Activated T-cell treated with anti-CD3 and anti-CD28 coated beads, Interleukin-2, amount 50 U/mL, for 4 hours (primary cell): ENCODE measurements around the gene AFMID. TPM values are rescaled to one million over a fixed set of nuclear protein-coding genes. Genes with fewer than 3 reads are reported as not detected.

Experiments used
- ATAC-seq, 2 donors: fragments of 200-7000 bp; cut with Tn5 transposase; one replicate each; pipeline ENCODE4 v1.10.0; 2021
- DNase-seq: peaks from one replicate; pipeline ENCODE4 v3.0.0-alpha.2; 2020
- H3K27me3 Mint-ChIP-seq: one replicate; pipeline ENCODE4 v1.8.0; 2021; ENCODE audit warnings: low read depth, mixed read lengths
- H3K36me3 Mint-ChIP-seq: one replicate; pipeline ENCODE4 v1.8.0; 2022; ENCODE audit warnings: mixed read lengths; ENCODE audit not compliant: insufficient read depth
- H3K4me1 Mint-ChIP-seq: one replicate; pipeline ENCODE4 v1.8.0; 2021; ENCODE audit warnings: low read depth, mixed read lengths
- H3K4me3 Mint-ChIP-seq: one replicate; pipeline ENCODE4 v1.8.0; 2021; ENCODE audit warnings: mild to moderate bottlenecking, moderate library complexity, mixed read lengths
- H3K9me3 Mint-ChIP-seq: one replicate; pipeline ENCODE4 v1.8.0; 2021; ENCODE audit warnings: mixed read lengths
- total RNA-seq, 3 donors: library from RNA; stranded (reverse); gene quantifications; one replicate each; pipeline ENCODE4 v1.2.1, GENCODE V29; 2021

AFMID gene
- total RNA-seq, 3 donors from 2014 or later = 15.8 to 16.9 (median 16.1) TPM

- Mint-ChIP-seq H3K36me3 (no peaks in the 10 kb centered on the region), H3K9me3 (no peaks in the 10 kb centered on the region), H3K4me3 (peak overlapping the region; percentile 78), H3K4me1 (peaks cover 2% of the 10 kb centered on the region), H3K27me3 (no peaks in the 10 kb centered on the region)
- DNase-seq (no peak), ATAC-seq (no peak)
Measured at GRCh38 chr17:78214706-78215061, 27.5 kb downstream of the AFMID start.

- Mint-ChIP-seq H3K4me3 (no peak overlapping the region), H3K36me3 (no peaks in the 10 kb centered on the region), H3K9me3 (no peaks in the 10 kb centered on the region), H3K4me1 (peaks cover 6% of the 10 kb centered on the region), H3K27me3 (no peaks in the 10 kb centered on the region)
- DNase-seq = no peak
- no peak for ATAC-seq
Measured at GRCh38 chr17:78219396-78220150, 32.4 kb downstream of the AFMID start.

- Mint-ChIP-seq H3K9me3 (no peaks in the 10 kb centered on the region), H3K36me3 (no peaks in the 10 kb centered on the region), H3K27me3 (peaks cover 2% of the 10 kb centered on the region), H3K4me1 (peaks cover 8% of the 10 kb centered on the region), H3K4me3 (no peak overlapping the region)
- DNase-seq (no peak), ATAC-seq (no peak)
Measured at GRCh38 chr17:78223061-78223460, 35.9 kb downstream of the AFMID start.

DNA sequence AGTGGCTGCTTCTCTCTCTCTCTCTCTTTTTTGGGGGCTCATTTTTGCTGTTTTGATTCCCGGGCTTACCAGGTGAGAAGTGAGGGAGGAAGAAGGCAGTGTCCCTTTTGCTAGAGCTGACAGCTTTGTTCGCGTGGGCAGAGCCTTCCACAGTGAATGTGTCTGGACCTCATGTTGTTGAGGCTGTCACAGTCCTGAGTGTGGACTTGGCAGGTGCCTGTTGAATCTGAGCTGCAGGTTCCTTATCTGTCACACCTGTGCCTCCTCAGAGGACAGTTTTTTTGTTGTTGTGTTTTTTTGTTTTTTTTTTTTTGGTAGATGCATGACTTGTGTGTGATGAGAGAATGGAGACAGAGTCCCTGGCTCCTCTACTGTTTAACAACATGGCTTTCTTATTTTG, 36.6 kb downstream of the AFMID start:
- Mint-ChIP-seq H3K4me3 (no peak overlapping the region), H3K4me1 (peaks cover 8% of the 10 kb centered on the region), H3K27me3 (peaks cover 2% of the 10 kb centered on the region), H3K36me3 (no peaks in the 10 kb centered on the region), H3K9me3 (no peaks in the 10 kb centered on the region)
- ATAC-seq = no peak
- DNase-seq = no peak

DNA sequence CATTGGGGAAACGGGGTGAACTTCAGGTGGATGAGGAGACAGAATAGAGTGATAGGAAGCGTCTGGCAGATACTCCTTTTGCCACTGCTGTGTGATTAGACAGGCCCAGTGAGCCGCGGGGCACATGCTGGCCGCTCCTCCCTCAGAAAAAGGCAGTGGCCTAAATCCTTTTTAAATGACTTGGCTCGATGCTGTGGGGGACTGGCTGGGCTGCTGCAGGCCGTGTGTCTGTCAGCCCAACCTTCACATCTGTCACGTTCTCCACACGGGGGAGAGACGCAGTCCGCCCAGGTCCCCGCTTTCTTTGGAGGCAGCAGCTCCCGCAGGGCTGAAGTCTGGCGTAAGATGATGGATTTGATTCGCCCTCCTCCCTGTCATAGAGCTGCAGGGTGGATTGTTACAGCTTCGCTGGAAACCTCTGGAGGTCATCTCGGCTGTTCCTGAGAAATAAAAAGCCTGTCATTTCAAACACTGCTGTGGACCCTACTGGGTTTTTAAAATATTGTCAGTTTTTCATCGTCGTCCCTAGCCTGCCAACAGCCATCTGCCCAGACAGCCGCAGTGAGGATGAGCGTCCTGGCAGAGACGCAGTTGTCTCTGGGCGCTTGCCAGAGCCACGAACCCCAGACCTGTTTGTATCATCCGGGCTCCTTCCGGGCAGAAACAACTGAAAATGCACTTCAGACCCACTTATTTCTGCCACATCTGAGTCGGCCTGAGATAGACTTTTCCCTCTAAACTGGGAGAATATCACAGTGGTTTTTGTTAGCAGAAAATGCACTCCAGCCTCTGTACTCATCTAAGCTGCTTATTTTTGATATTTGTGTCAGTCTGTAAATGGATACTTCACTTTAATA, 37.3 kb downstream of the AFMID start:
- Mint-ChIP-seq H3K27me3 (peaks cover 5% of the 10 kb centered on the region), H3K9me3 (no peaks in the 10 kb centered on the region), H3K4me1 (peaks cover 8% of the 10 kb centered on the region), H3K36me3 (no peaks in the 10 kb centered on the region), H3K4me3 (no peak overlapping the region)
- DNase-seq = no peak
- no peak for ATAC-seq

DNA sequence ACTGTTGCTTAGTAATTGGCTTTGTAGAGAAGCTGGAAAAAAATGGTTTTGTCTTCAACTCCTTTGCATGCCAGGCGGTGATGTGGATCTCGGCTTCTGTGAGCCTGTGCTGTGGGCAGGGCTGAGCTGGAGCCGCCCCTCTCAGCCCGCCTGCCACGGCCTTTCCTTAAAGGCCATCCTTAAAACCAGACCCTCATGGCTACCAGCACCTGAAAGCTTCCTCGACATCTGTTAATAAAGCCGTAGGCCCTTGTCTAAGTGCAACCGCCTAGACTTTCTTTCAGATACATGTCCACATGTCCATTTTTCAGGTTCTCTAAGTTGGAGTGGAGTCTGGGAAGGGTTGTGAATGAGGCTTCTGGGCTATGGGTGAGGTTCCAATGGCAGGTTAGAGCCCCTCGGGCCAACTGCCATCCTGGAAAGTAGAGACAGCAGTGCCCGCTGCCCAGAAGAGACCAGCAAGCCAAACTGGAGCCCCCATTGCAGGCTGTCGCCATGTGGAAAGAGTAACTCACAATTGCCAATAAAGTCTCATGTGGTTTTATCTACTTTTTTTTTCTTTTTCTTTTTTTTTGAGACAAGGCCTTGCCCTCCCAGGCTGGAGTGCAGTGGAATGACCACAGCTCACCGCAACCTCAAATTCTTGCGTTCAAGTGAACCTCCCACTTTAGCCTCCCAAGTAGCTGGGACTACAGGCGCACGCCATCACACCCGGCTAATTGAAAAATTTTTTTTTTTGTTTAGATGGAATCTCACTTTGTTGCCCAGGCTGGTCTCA, 38.1 kb downstream of the AFMID start:
- DNase-seq (no peak), ATAC-seq (no peak)
- peaks cover 5% of the 10 kb centered on the region for H3K27me3 Mint-ChIP-seq
- H3K4me1 Mint-ChIP-seq = peaks cover 8% of the 10 kb centered on the region
- H3K9me3 Mint-ChIP-seq = no peaks in the 10 kb centered on the region
- H3K36me3 Mint-ChIP-seq = no peaks in the 10 kb centered on the region
- H3K4me3 Mint-ChIP-seq = no peak overlapping the region

GRCh38 chr17:78226055-78226758, 39.0 kb downstream of the AFMID start:
- H3K27me3 Mint-ChIP-seq = peaks cover 13% of the 10 kb centered on the region
- no peaks in the 10 kb centered on the region for H3K36me3 Mint-ChIP-seq
- peaks cover 8% of the 10 kb centered on the region for H3K4me1 Mint-ChIP-seq
- H3K9me3 Mint-ChIP-seq = no peaks in the 10 kb centered on the region
- no peak for DNase-seq
- no peak for ATAC-seq
- H3K4me3 Mint-ChIP-seq = no peak overlapping the region

- no peaks in the 10 kb centered on the region for H3K9me3 Mint-ChIP-seq
- H3K4me1 Mint-ChIP-seq = peaks cover 8% of the 10 kb centered on the region
- peaks cover 17% of the 10 kb centered on the region for H3K27me3 Mint-ChIP-seq
- no peak overlapping the region for H3K4me3 Mint-ChIP-seq
- ATAC-seq (peak; percentile 35 to 37), DNase-seq (no peak)
- no peaks in the 10 kb centered on the region for H3K36me3 Mint-ChIP-seq
Measured at GRCh38 chr17:78226759-78227454, 39.7 kb downstream of the AFMID start.

- DNase-seq (no peak), ATAC-seq (no peak)
- no peak overlapping the region for H3K4me3 Mint-ChIP-seq
- H3K36me3 Mint-ChIP-seq = no peaks in the 10 kb centered on the region
- peaks cover 22% of the 10 kb centered on the region for H3K27me3 Mint-ChIP-seq
- H3K4me1 Mint-ChIP-seq = peaks cover 13% of the 10 kb centered on the region
- H3K9me3 Mint-ChIP-seq = no peaks in the 10 kb centered on the region
Measured at GRCh38 chr17:78227455-78227916, 40.3 kb downstream of the AFMID start.

DNA sequence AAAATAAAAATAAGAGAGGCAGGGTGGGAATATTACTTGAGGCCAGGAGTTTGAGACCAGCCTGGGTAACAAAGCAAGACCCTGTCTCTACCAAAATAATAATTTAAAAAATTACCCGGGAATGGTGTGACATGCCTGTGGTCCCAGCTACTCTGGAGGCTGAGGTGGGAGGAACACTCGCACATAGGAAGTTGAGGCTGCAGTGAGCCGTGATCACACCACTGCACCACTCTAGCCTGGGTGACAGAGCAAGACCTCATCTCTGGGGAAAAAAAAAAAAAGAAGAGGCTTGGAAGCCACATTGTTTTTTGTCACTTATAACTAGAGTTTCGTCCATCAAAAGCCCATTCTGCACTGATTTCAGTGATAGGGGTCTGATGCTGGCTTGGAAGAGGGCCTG, 41.0 kb downstream of the AFMID start:
- no peaks in the 10 kb centered on the region for H3K36me3 Mint-ChIP-seq
- H3K4me1 Mint-ChIP-seq = peaks cover 10% of the 10 kb centered on the region
- no peaks in the 10 kb centered on the region for H3K9me3 Mint-ChIP-seq
- H3K4me3 Mint-ChIP-seq = no peak overlapping the region
- no peak for DNase-seq
- ATAC-seq = no peak
- peaks cover 28% of the 10 kb centered on the region for H3K27me3 Mint-ChIP-seq

DNA sequence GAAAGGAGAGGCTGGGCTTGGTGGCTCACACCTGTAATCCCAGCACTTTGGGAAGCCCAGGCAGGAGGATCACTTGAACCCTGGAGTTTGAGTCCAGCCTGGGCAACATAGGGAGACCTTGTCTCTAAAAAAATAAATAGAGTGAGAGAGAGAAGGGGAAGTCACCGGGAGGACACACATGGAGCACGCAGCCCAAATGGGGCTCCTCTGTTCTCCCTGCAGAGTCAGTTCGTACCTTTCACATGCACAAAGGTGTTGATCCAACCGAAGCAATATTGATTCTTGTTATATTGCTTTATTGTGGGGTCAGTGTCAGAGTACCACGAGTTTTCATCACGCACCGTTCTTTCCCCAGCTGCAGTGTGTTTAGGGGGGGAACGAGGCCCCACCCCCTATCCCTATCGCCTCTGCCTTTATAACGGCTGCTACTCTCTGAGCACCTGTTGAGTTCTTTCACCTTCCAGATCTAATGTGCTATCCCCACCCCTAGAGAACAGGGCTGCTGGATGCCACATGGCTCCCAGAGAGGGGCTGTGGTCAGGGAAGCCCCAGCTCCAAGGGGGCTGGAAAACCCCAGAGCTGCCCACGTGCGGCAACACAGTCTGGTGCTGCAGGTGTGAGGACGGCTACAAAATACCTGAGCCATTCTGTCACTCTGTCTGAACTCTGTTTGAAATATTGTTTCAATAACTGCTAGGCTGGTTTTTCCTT, 43.2 kb downstream of the AFMID start:
- Mint-ChIP-seq H3K4me1 (peaks cover 8% of the 10 kb centered on the region), H3K27me3 (peaks cover 28% of the 10 kb centered on the region), H3K4me3 (no peak overlapping the region), H3K9me3 (no peaks in the 10 kb centered on the region), H3K36me3 (no peaks in the 10 kb centered on the region)
- ATAC-seq (no peak), DNase-seq (no peak)

DNA sequence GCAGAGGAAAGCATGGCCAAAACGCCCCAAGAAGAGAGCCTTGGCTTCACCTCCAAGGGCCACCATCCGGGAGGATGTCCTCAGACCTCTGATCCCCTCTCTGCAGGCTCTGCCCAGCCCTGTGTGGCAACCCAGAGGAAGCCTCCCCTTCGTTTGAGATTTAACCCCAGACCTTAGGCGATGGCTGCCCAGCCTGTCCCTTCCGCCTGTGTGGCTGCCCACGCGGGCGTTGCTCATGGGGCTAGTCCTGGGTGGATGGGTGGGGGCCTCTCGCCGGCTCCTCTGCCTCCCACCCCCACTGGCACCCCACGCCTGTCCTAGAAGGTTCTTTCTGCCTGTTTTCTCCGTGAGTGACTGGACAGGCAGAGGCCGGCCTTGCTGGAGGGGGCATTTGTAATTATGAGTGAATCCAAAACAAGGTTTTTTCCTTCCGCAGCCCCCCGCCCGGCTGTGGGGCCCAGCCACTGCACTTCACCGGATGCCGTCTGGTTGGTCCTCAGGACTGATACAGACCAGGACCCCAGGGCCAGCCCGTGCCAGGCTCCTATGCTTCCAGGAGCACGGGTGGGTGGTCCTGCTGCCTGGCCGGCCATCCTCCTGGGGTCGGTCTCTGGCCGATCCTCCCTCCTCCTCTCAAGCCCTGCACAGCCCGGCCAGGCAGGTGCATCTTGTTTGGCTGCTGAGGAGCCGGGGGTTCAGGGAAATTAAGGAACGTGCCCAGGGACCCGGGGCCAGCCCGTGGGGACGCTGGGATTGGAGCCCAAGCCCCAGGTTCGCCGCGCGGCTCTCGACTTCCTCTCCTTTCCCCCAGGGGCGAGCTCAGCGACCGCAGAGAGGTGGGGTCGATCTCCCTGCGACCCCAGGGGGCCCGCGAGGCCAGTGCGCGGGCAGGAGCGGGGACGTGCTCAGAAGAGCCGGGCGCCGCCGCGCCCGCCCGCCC, 44.1 kb downstream of the AFMID start, which contains the start of gene TMEM235:
Gene TMEM235 (plus strand): TSS at position 636 of the 940 bp plus-strand sequence. CDS start 393 bp downstream, outside the sequence.
- Mint-ChIP-seq H3K27me3 (peaks cover 28% of the 10 kb centered on the region), H3K4me3 (no peak within 1 kb of the TSS), H3K36me3 (no peaks in the 10 kb centered on the region), H3K4me1 (peaks cover 8% of the 10 kb centered on the region), H3K9me3 (no peaks in the 10 kb centered on the region)
- ATAC-seq (no peak), DNase-seq (no peak)
